Effector memory CD4-positive, alpha-beta T cell (primary cell): ENCODE measurements around the gene SF3B6.
A peak's percentile ranks its signal among the peaks of the same experiment; 100 is the strongest.
"Not testable (repeated sequence)": the region's sequence is repeated elsewhere in the genome, so short reads cannot be mapped to it uniquely, and the experiment has no call there.

Experiments used
- DNase-seq, 3 donors: peaks; one replicate each; pipeline ENCODE4 v3.0.0-alpha.2; 2020
- H3K27ac ChIP-seq: 2 replicates; pipeline ENCODE4 v1.7.0; 2013; ENCODE audit warnings: mild to moderate bottlenecking, low read length, moderate library complexity; ENCODE audit not compliant: insufficient read depth, poor library complexity, severe bottlenecking
- H3K27me3 ChIP-seq: replicated peaks from 2 replicates; pipeline ENCODE4 v1.7.0; 2013; ENCODE audit warnings: mild to moderate bottlenecking, low read length; ENCODE audit not compliant: insufficient read depth, control insufficient read depth, poor library complexity, severe bottlenecking
- H3K36me3 ChIP-seq: 2 replicates; pipeline ENCODE4 v1.7.0; 2013; ENCODE audit warnings: mild to moderate bottlenecking, low read length, moderate library complexity; ENCODE audit not compliant: control insufficient read depth, insufficient read depth
- H3K4me1 ChIP-seq: 2 replicates; pipeline ENCODE4 v1.7.0; 2013; ENCODE audit warnings: low read length, mild to moderate bottlenecking; ENCODE audit not compliant: control insufficient read depth, insufficient read depth, poor library complexity, severe bottlenecking
- H3K4me3 ChIP-seq: 2 replicates; pipeline ENCODE4 v1.7.0; 2013; ENCODE audit warnings: low read length, low read depth, mild to moderate bottlenecking; ENCODE audit not compliant: insufficient read depth, poor library complexity, severe bottlenecking
- H3K9me3 ChIP-seq: 2 replicates; pipeline ENCODE4 v1.7.0; 2013; ENCODE audit warnings: mild to moderate bottlenecking, low read length, moderate library complexity; ENCODE audit not compliant: control insufficient read depth

The SF3B6 gene

DNA sequence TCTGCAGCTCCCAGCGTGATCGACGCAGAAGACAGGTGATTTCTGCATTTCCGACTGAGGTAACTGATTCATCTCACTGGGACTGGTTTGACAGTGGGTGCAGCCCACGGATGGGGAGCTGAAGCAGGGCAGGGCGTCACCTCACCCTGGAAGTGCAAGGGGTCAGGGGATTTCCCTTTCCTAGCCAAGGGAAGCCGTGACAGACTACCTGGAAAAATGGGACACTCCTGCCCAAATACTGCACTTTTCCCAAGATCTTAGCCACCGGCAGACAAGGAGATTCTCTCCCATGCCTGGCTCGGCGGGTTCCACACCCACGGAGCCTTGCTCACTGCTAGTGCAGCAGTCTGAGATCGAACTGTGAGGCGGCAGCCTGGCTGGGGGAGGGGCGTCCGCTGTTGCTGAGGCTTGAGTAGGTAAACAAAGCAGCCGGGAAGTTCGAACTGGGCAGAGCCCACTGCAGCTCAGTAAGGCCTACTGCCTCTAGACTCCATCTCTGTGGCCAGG lies 19.1 kb upstream of the SF3B6 start:
- DNase-seq, H3K4me3 ChIP-seq, H3K27me3 ChIP-seq, H3K9me3 ChIP-seq, H3K4me1 ChIP-seq, H3K27ac ChIP-seq, H3K36me3 ChIP-seq: not testable (repeated sequence)

DNA sequence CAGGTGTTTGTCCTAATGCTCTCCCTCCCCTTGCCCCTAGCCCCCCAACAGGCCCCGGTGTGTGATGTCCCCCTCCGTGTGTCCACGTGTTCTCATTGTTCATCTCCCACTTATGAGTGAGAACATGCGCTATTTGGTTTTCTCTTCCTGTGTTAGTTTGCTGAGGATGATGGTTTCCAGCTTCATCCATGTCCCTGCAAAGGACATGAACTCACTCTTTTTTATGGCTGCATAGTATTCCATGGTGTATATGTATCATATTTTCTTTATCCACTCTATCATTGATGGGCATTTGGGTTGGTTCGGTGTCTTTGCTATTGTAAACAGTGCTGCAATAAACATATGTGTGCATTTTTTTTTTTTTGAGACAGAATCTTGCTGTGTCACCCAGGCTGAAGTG lies 17.1 kb upstream of the SF3B6 start:
- H3K9me3 ChIP-seq, DNase-seq, H3K27me3 ChIP-seq, H3K27ac ChIP-seq, H3K4me3 ChIP-seq, H3K4me1 ChIP-seq, H3K36me3 ChIP-seq: not testable (repeated sequence)

DNA sequence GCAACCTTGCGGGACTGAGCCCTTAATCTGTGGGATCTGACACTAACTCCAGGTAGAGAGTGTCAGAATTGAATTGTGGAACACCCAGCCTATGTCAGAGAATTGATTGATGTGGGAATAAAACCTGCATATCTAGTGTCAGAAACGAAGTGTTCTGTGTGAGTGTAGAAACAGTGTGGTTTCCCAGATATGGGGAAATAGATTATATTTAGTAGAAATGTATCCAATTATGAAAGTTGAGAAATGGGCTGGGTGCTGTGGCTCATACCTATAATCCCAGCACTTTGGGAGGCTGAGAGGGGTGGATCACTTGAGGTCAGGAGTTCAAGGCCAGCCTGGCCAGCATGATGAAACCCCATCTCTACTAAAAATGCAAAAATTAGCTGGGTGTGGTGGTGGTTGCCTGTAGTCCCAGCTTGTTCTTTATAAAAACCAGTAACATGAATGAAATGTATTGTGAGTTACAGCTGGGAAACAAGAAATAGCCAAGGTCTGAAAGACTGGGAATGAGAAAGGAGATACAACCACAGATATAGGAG lies 12.8 kb upstream of the SF3B6 start:
- peaks cover 1% of the 10 kb centered on the region for H3K4me1 ChIP-seq
- H3K27ac ChIP-seq = no peak overlapping the region
- H3K4me3 ChIP-seq = no peak overlapping the region
- DNase-seq = no peak
- no peaks in the 10 kb centered on the region for H3K27me3 ChIP-seq
- no peaks in the 10 kb centered on the region for H3K9me3 ChIP-seq
- no peaks in the 10 kb centered on the region for H3K36me3 ChIP-seq

DNA sequence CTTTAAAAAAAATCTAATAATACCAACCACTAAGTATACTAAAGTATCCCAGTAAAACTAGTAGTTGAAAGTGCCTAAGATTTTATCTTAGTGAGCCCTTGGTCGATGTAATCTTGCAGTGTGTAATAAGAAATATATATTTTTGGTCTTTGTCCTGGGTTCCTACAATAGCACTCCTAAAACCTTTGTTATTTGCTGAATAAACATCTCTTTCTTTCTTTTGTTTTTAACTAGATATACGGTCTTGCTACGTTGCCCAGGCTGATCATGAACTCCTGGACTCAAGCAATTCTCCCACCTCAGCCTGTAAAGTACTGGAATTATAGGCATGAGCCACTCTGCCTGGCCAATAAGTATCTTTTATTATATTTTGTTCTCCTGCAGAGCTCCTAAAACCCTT lies 10.9 kb upstream of the SF3B6 start:
- Histone ChIP-seq H3K27me3 (no peaks in the 10 kb centered on the region), H3K4me3 (no peak overlapping the region), H3K4me1 (peaks cover 5% of the 10 kb centered on the region), H3K27ac (no peak overlapping the region), H3K36me3 (no peaks in the 10 kb centered on the region), H3K9me3 (no peaks in the 10 kb centered on the region)
- DNase-seq = no peak

DNA sequence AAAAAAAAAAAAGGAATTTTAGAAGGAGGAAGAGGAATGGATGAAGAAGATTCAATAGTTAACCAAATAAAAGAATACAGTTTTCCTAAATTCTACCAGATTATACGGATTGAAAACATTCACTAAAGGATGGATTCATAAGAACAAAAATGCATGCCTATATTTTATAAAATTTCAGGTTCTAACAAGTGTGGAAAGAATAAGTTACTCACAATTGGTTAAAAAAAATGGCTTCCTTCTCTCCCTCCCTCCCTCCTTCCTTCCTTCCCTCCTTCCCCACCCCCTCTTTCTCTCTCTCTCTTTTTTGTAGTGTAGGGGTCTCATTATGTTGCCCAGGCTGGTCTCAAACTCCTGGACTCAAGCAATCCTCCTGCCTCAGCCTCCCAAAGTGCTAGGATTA lies 10.1 kb upstream of the SF3B6 start:
- Histone ChIP-seq H3K4me3 (no peak overlapping the region), H3K27ac (no peak overlapping the region), H3K36me3 (no peaks in the 10 kb centered on the region), H3K27me3 (no peaks in the 10 kb centered on the region), H3K4me1 (peaks cover 5% of the 10 kb centered on the region), H3K9me3 (no peaks in the 10 kb centered on the region)
- no peak for DNase-seq

DNA sequence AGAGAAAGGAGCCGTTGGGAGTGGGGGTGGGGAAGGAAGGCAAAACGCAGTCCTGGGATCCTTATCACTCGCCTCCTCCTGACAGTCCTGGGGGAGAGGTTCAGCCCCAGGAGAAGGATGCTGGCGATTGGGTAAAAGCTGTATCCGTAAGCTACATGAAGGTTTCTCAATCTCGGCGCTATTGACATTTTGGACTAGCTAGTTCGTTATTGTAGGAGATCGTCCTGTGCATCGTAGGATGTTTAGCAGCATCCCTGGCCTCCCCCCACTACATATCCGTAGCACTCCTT lies 9.0 kb upstream of the SF3B6 start:
- Histone ChIP-seq H3K27ac (no peak overlapping the region), H3K4me3 (no peak overlapping the region), H3K36me3 (no peaks in the 10 kb centered on the region)

DNA sequence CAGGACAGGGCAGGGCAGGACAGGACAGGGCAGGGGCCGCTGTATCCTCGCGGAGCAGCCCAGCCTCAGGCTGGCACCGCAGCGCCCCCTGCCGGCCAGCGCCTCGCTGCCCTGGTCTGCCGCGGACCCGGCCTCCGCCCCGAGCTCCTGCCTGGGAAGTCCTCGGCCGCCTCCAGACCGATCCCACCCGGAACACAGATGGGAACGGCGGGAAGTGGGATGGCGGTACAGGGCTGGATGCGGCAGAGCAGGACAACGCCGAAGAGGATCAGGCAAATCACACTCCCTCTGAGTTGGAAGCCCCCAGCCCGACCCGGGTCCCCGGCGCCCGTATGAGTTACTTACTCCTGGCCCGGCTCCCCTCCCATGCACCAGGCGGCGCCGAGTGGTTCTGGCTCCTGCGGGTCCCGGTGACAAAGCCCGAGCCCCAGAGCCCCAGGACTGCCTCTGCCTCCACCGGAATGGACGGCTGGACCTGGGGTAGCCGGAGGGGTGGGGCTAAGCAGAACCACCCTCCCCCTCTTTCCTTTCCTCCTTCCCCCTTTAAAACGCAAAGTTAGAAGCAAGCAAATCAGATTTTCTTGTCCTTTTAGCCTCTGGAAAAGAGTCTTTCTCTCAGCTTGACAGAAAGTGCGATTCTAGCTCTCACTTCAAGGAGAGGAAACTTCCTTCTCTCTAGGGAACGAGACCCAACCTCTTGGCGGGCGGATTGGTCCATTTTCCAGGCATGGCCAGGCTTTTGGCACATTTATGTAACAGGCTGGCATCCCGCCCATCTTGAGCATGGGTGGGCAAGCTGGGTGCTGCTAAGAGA lies 8.5 kb upstream of the SF3B6 start, which contains the start of gene TP53I3:
TP53I3 (minus strand) TSS at position 449 of the 814 bp plus-strand sequence. CDS start 508 bp downstream, outside the sequence.
- no peak within 1 kb of the TSS for H3K27ac ChIP-seq
- peaks cover 5% of the 10 kb centered on the region for H3K4me1 ChIP-seq
- H3K9me3 ChIP-seq = no peaks in the 10 kb centered on the region
- H3K4me3 ChIP-seq = peak within 1 kb of the TSS; percentile 44
- no peaks in the 10 kb centered on the region for H3K27me3 ChIP-seq
- no peaks in the 10 kb centered on the region for H3K36me3 ChIP-seq
- DNase-seq = peak; percentile 61 to 72 (median 65)

More for the DNA sequence above, 9.0 kb upstream of the SF3B6 start:
- no peaks in the 10 kb centered on the region for H3K27me3 ChIP-seq
- DNase-seq = no peak
- H3K9me3 ChIP-seq = no peaks in the 10 kb centered on the region
- peaks cover 5% of the 10 kb centered on the region for H3K4me1 ChIP-seq

DNA sequence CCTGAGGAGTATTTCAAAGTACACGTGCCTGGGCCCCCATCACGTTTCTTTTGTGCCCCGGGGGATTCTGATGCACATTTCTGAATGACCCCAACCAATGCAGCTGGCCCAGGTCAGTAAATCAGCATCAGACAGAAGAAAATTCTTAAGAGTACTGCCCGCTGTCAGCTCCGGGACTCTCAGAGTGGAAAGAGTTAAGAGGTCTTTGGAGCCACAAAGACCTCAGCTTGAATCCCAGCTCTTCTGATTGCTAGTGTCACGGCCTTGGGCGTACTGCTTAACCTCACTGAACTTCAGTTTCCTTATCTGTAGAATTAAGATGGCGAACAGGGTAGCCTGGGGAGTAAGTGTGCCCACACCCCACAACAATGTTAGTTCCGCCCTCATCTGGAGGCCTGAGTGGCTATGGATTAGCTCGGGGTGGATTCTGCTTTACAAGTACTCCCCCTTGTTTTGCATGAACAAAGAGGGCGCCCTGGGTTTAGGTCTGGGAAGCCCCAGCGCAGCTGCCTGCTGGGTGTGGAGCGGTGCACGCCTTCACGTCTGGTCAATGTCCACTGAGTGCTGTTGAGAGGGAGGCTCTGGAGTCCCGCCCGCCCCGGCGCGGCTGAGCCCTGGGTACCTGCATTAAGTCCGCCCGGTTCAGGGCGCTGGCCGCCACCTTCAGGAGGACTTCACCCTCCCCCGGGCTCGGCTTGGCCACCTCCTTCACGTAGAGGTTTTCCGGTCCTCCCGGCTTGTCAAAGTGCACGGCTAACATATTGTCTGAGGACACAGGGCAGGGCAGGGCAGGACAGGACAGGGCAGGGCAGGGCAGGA lies 7.7 kb upstream of the SF3B6 start:
- H3K4me3 ChIP-seq = peak overlapping the region; percentile 44
- DNase-seq = peak in 2 of 3 donors; percentile 8 to 22
- no peaks in the 10 kb centered on the region for H3K36me3 ChIP-seq
- peaks cover 5% of the 10 kb centered on the region for H3K4me1 ChIP-seq
- no peak overlapping the region for H3K27ac ChIP-seq
- no peaks in the 10 kb centered on the region for H3K27me3 ChIP-seq
- no peaks in the 10 kb centered on the region for H3K9me3 ChIP-seq

DNA sequence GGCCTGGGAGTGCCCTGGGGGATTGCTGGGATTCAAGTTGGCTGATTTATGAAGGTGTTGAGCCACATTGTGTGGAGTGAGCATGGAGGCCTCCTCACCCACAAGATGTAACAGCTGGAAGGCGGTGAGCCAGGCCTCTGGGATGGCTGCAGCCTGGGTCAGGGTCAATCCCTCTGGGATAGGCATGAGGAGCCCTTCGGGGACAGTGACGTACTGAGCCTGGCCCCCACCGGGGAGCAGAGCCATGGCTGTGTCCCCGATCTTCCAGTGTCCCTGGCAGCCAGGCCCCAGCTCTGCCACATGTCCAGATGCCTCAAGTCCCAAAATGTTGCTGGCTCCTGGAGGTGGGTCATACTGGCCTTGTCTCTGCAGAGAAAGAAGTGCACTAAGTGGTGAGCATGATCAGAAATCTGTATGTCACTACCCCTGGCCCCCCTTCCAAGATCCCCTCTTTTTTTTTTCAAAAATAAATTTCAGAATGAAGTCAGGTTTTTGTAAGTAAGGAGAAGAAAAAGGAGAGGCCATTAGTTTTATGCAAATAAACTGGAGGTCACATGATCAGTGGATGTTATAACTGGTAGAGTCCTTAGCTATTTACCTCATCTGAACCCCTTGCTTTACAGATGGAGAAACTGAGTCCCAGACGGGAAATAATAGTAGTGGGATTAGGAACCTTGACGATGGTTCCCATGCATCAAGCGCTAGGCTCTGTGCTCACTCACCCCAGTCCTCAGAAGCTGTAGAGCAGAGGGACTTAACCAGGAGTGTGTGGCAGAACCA lies 6.9 kb upstream of the SF3B6 start:
- DNase-seq = no peak
- H3K4me3 ChIP-seq = no peak overlapping the region
- H3K4me1 ChIP-seq = peaks cover 5% of the 10 kb centered on the region
- no peaks in the 10 kb centered on the region for H3K36me3 ChIP-seq
- no peak overlapping the region for H3K27ac ChIP-seq
- H3K27me3 ChIP-seq = no peaks in the 10 kb centered on the region
- H3K9me3 ChIP-seq = no peaks in the 10 kb centered on the region
